Body of pancreas (tissue), 4 donors: Measurements from ENCODE around the gene UBE2I. TPM values are rescaled to one million over a fixed set of nuclear protein-coding genes. Genes with fewer than 3 reads are reported as not detected.

ENCODE experiments used
- ATAC-seq: fragments of 150-250 bp; one replicate; pipeline ENCODE4 v1.9.1; 2016
- DNase-seq, 4 donors: peaks; one replicate each; pipeline ENCODE4 v3.0.0-alpha.2; 2019
- H3K27ac ChIP-seq, 4 donors: fragments of 200-600 bp; sonication (generic); 1 replicate in 3 of 4; 2 replicates in 1 of 4; pipeline versions ENCODE4 v1.5.1 to v1.6.1; 2016 to 2019; ENCODE audit warnings: mild to moderate bottlenecking in 1 of 4, mixed read lengths in 1 of 4, moderate library complexity in 1 of 4
- H3K27me3 ChIP-seq, 2 donors: fragments of 200-600 bp; sonication (generic); one replicate each; pipeline ENCODE4 v1.6.0; 2016; ENCODE audit warnings: mild to moderate bottlenecking in 1 of 2
- H3K36me3 ChIP-seq, 2 donors: fragments of 200-600 bp; sonication (generic); replicated peaks in 1 of 2; 2 replicates each; pipeline ENCODE4 v1.5.1; 2016; ENCODE audit warnings: low read depth in 2 of 2; ENCODE audit not compliant: insufficient read depth in 1 of 2
- H3K4me1 ChIP-seq: fragments of 200-600 bp; sonication (generic); one replicate; pipeline ENCODE4 v1.6.0; 2016
- H3K4me3 ChIP-seq, 2 donors: fragments of 200-600 bp; sonication (generic); 1 replicate in 1 of 2; 2 replicates in 1 of 2; pipeline ENCODE4 v1.5.1; 2016 to 2019
- H3K9me3 ChIP-seq, 3 donors: fragments of 200-600 bp; sonication (generic); 1 replicate in 2 of 3; 2 replicates in 1 of 3; pipeline ENCODE4 v1.5.1; 2016
- CTCF ChIP-seq, 7 experiments: fragments of 450-650 bp in 4 of 7; fragments of 200-600 bp in 3 of 7; sonication (generic) in 3 of 7; IDR thresholded peaks; one replicate each; pipeline ENCODE4 v1.5.1; 2016 to 2019; ENCODE audit warnings: antibody characterized with exemption in 7 of 7
- POLR2A ChIP-seq, 3 donors: fragments of 450-650 bp; IDR thresholded peaks; one replicate each; pipeline ENCODE4 v1.6.1; 2016; ENCODE audit warnings: antibody characterized with exemption in 3 of 3, mild to moderate bottlenecking in 2 of 3
- WGBS, 2 donors: methylation state at CpG; one replicate each; pipeline ENCODE4 v1.1.5; 2017; 5-methylcytosine and 5-hydroxymethylcytosine counted together
- intact Hi-C: fragments of 100-400 bp; cut with DNase I; formaldehyde crosslinking; loops from one replicate; pipeline ENCODE4 v1.15.1; 2023
- total RNA-seq, 2 donors: library from RNA; depleted of rRNA; stranded (reverse); fragments of >200 nt; gene quantifications; one replicate each; pipeline ENCODE4 v1.1.0, GENCODE V29; 2016

The UBE2I gene
- total RNA-seq, 2 donors from 2014 or later = 25.9 to 81.7 TPM

GRCh38 chr16:1323296-1324239 is 14.1 kb downstream of the UBE2I start:
- H3K27me3 ChIP-seq = no peaks in the 10 kb centered on the region
- intact Hi-C loops = no loop called here

GRCh38 chr16:1324286-1324826 is 14.9 kb downstream of the UBE2I start:
- ATAC-seq (no peak), DNase-seq (no peak)
- H3K9me3 ChIP-seq = no peaks in the 10 kb centered on the region
- no peak overlapping the region for H3K27ac ChIP-seq
- H3K36me3 ChIP-seq = peaks cover 6 to 24% of the 10 kb centered on the region in 2 donors
- H3K27me3 ChIP-seq = no peaks in the 10 kb centered on the region
- intact Hi-C loops = no loop called here
- TF ChIP-seq POLR2A (IDR thresholded peaks at IDR 0.05) = no peak
- no peak for TF ChIP-seq CTCF (IDR thresholded peaks at IDR 0.05)
- H3K4me1 ChIP-seq = no peaks in the 10 kb centered on the region
- 86% methylated on average over 22 of the region's 22 CpGs for WGBS, 2 donors
- no peak overlapping the region for H3K4me3 ChIP-seq

More at GRCh38 chr16:1323296-1324239, 14.1 kb downstream of the UBE2I start:
- TF ChIP-seq POLR2A (IDR thresholded peaks at IDR 0.05) = no peak
- TF ChIP-seq CTCF (IDR thresholded peaks at IDR 0.05) = no peak
- H3K9me3 ChIP-seq = no peaks in the 10 kb centered on the region
- H3K4me3 ChIP-seq = no peak overlapping the region
- H3K27ac ChIP-seq = no peak overlapping the region
- ATAC-seq (no peak), DNase-seq (no peak)
- H3K36me3 ChIP-seq = peaks cover 6 to 30% of the 10 kb centered on the region in 2 donors
- 85 to 87% methylated on average over 13 to 34 of the region's 35 CpGs for WGBS, 2 donors
- H3K4me1 ChIP-seq = no peaks in the 10 kb centered on the region

- DNase-seq (no peak), ATAC-seq (no peak)
- Histone ChIP-seq H3K27ac (no peak overlapping the region), H3K36me3 (peaks cover 6 to 18% of the 10 kb centered on the region in 2 donors), H3K9me3 (no peaks in the 10 kb centered on the region), H3K27me3 (no peaks in the 10 kb centered on the region), H3K4me3 (no peak overlapping the region), H3K4me1 (no peaks in the 10 kb centered on the region)
- TF ChIP-seq CTCF (IDR thresholded peaks at IDR 0.05) = no peak
- TF ChIP-seq POLR2A (IDR thresholded peaks at IDR 0.05) = no peak
- 86 to 90% methylated on average over 7 to 15 of the region's 15 CpGs for WGBS, 2 donors
- intact Hi-C loops = no loop called here
These were observed 15.8 kb downstream of the UBE2I start for GRCh38 chr16:1325261-1325660.

GRCh38 chr16:1325673-1326371 is 16.4 kb downstream of the UBE2I start:
- DNase-seq = no peak
- H3K27ac ChIP-seq = no peak overlapping the region

More at GRCh38 chr16:1325673-1326371, 16.4 kb downstream of the UBE2I start:
- H3K4me1 ChIP-seq = no peaks in the 10 kb centered on the region
- TF ChIP-seq CTCF (IDR thresholded peaks at IDR 0.05) = no peak
- no peak for TF ChIP-seq POLR2A (IDR thresholded peaks at IDR 0.05)
- WGBS, 2 donors = 75 to 76% methylated on average over 7 to 15 of the region's 20 CpGs
- H3K9me3 ChIP-seq = no peaks in the 10 kb centered on the region
- peaks cover 4 to 12% of the 10 kb centered on the region in 2 donors for H3K36me3 ChIP-seq
- no peak overlapping the region for H3K4me3 ChIP-seq
- ATAC-seq = no peak
- H3K27me3 ChIP-seq = no peaks in the 10 kb centered on the region
- intact Hi-C loops = no loop called here
